Activated naive CD4-positive, alpha-beta T cell treated with anti-CD3 and anti-CD28 coated beads, Interleukin-2, amount 10 ng/mL, durations not matched to agents 7 days and 5 days (primary cell): Measurements from ENCODE around the gene OR10T2.
"Not testable (repeated sequence)": the region's sequence is repeated elsewhere in the genome, so short reads cannot be mapped to it uniquely, and the experiment has no call there.

Experiments used
- CTCF ChIA-PET: fragments of 350-600 bp; sonication (Branson Sonifier 250); formaldehyde crosslinking; loops from one replicate; lab custom pipeline; 2021; ENCODE audit warnings: antibody characterized with exemption; lab: Charles Lee
- DNase-seq: peaks from one replicate; pipeline ENCODE4 v3.0.0-alpha.2; 2020
- H3K27ac Mint-ChIP-seq: one replicate; pipeline ENCODE4 v1.8.0; 2021; ENCODE audit warnings: mild to moderate bottlenecking, moderate library complexity, mixed read lengths
- H3K27me3 Mint-ChIP-seq: one replicate; pipeline ENCODE4 v1.8.0; 2021; ENCODE audit warnings: mild to moderate bottlenecking, mixed read lengths
- H3K36me3 Mint-ChIP-seq: one replicate; pipeline ENCODE4 v1.8.0; 2021; ENCODE audit warnings: mixed read lengths
- H3K4me1 Mint-ChIP-seq: one replicate; pipeline ENCODE4 v1.8.0; 2021; ENCODE audit warnings: mixed read lengths
- H3K4me3 Mint-ChIP-seq: one replicate; pipeline ENCODE4 v1.8.0; 2021; ENCODE audit warnings: mild to moderate bottlenecking, moderate library complexity, mixed read lengths
- H3K9me3 Mint-ChIP-seq: one replicate; pipeline ENCODE4 v1.8.0; 2021; ENCODE audit warnings: mixed read lengths

The OR10T2 gene

DNA sequence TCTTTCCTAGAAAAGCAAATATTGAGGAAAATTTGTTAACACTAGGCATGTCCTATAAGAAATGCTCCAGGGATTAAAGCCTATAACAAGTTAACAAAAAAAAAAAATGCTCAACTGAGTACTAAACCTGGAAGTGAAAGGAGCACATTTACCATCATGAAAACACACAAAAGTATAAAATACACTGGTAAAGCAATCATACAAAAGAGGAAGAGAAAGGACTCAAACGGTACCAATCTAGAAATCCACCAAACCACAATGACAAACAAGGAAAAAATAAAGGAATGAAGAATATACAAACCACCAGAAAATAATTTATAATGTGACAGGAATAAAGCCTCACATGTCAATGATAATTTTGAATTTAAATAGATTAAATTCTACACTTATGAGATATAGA is 24.4 kb downstream of the OR10T2 start:
- no peak overlapping the region for H3K4me3 Mint-ChIP-seq
- H3K36me3 Mint-ChIP-seq = no peaks in the 10 kb centered on the region
- CTCF ChIA-PET = no interaction called here
- peaks cover 7% of the 10 kb centered on the region for H3K9me3 Mint-ChIP-seq
- H3K27ac Mint-ChIP-seq = no peak overlapping the region
- DNase-seq = no peak
- H3K4me1 Mint-ChIP-seq = no peaks in the 10 kb centered on the region
- H3K27me3 Mint-ChIP-seq = no peaks in the 10 kb centered on the region

- H3K4me3 Mint-ChIP-seq, H3K27ac Mint-ChIP-seq, H3K27me3 Mint-ChIP-seq, H3K9me3 Mint-ChIP-seq, CTCF ChIA-PET, DNase-seq, H3K36me3 Mint-ChIP-seq, H3K4me1 Mint-ChIP-seq: not testable (repeated sequence)
These were observed 25.2 kb downstream of the OR10T2 start for GRCh38 chr1:158374101-158374500.

GRCh38 chr1:158371188-158371953 is 27.9 kb downstream of the OR10T2 start:
- Mint-ChIP-seq H3K4me3 (no peak overlapping the region), H3K27me3 (no peaks in the 10 kb centered on the region), H3K36me3 (no peaks in the 10 kb centered on the region), H3K9me3 (peaks cover 7% of the 10 kb centered on the region), H3K4me1 (no peaks in the 10 kb centered on the region), H3K27ac (no peak overlapping the region)
- CTCF ChIA-PET = no interaction called here
- no peak for DNase-seq

GRCh38 chr1:158366783-158367182 is 32.5 kb downstream of the OR10T2 start:
- Mint-ChIP-seq H3K27ac (no peak overlapping the region), H3K4me3 (no peak overlapping the region), H3K9me3 (peaks cover 3% of the 10 kb centered on the region), H3K4me1 (no peaks in the 10 kb centered on the region), H3K27me3 (no peaks in the 10 kb centered on the region), H3K36me3 (no peaks in the 10 kb centered on the region)
- DNase-seq = no peak
- CTCF ChIA-PET = no interaction called here

- H3K4me1 Mint-ChIP-seq = no peaks in the 10 kb centered on the region
- H3K4me3 Mint-ChIP-seq = no peak overlapping the region
- no peak overlapping the region for H3K27ac Mint-ChIP-seq
- CTCF ChIA-PET = no interaction called here
- H3K9me3 Mint-ChIP-seq = no peaks in the 10 kb centered on the region
- DNase-seq = no peak
- H3K36me3 Mint-ChIP-seq = no peaks in the 10 kb centered on the region
- no peaks in the 10 kb centered on the region for H3K27me3 Mint-ChIP-seq
These were observed 36.3 kb downstream of the OR10T2 start for GRCh38 chr1:158362941-158363340.

DNA sequence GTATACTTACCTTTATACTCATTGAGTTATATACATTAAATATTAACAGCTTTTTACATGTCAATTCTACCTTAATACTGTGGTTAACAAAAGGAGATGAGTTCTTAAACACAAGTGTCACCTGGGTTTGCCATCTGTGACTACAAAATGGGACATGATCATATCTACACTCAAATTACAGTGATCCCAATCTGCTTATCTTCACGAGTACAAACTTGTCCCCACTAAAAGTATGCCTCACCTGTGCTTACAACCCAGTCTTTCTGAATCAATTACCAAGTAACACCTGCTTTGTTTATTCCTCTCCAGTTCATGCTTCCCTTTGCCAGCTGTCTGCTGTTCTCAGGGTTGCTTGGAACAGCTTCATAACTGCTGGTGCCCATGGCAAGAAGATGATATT is 36.8 kb downstream of the OR10T2 start:
- Mint-ChIP-seq H3K4me1 (no peaks in the 10 kb centered on the region), H3K4me3 (no peak overlapping the region), H3K27me3 (no peaks in the 10 kb centered on the region), H3K9me3 (no peaks in the 10 kb centered on the region), H3K27ac (no peak overlapping the region), H3K36me3 (no peaks in the 10 kb centered on the region)
- CTCF ChIA-PET = no interaction called here
- DNase-seq = no peak

DNA sequence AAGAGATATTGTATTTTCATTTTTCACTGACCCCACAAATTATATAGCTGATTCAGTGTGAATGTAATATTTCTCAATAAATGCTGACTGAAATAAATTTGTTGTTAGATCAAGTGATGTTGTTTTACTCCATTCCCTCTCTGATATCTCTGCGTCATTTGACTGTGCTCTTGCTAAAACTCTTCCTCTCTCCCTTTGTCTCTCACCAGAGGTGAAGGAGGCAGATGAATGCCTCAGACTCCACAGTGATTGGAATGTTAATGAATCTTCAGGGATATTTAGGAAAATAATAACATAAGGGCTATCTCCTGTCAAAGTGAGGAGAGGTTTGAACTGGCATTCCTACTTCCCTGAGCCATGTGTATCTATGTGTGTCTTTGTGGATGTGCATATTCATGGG is 41.8 kb downstream of the OR10T2 start:
- H3K4me3 Mint-ChIP-seq = no peak overlapping the region
- DNase-seq = no peak
- CTCF ChIA-PET = no interaction called here
- H3K36me3 Mint-ChIP-seq = no peaks in the 10 kb centered on the region
- no peak overlapping the region for H3K27ac Mint-ChIP-seq
- no peaks in the 10 kb centered on the region for H3K9me3 Mint-ChIP-seq
- H3K27me3 Mint-ChIP-seq = peaks cover 17% of the 10 kb centered on the region
- H3K4me1 Mint-ChIP-seq = no peaks in the 10 kb centered on the region

DNA sequence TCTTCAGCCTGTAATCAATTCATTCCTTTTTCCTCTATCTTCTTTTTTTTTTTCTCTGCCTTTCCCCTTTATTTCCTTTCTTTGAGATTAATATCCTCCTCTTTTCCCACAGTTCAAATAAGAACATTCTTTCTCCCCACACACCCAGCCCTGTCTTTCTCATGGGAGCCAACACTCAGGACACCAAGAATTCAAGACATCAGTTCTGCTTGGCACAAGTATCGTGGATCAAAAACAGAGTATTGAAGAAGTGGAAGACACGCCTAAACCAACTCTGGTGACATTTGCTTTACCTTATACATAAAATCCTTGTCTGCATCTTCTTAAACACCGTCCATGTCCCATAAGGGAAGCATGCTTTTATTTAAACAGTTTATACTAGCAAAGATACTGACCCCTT is 42.6 kb downstream of the OR10T2 start:
- Mint-ChIP-seq H3K4me3 (no peak overlapping the region), H3K27me3 (peaks cover 17% of the 10 kb centered on the region), H3K36me3 (no peaks in the 10 kb centered on the region), H3K27ac (no peak overlapping the region), H3K4me1 (no peaks in the 10 kb centered on the region), H3K9me3 (no peaks in the 10 kb centered on the region)
- no peak for DNase-seq
- CTCF ChIA-PET = no interaction called here

- CTCF ChIA-PET = no interaction called here
- Mint-ChIP-seq H3K9me3 (no peaks in the 10 kb centered on the region), H3K27ac (no peak overlapping the region), H3K4me1 (no peaks in the 10 kb centered on the region), H3K4me3 (no peak overlapping the region), H3K27me3 (peaks cover 17% of the 10 kb centered on the region), H3K36me3 (no peaks in the 10 kb centered on the region)
- no peak for DNase-seq
These were observed 43.4 kb downstream of the OR10T2 start for GRCh38 chr1:158355773-158356285.

- no peak overlapping the region for H3K27ac Mint-ChIP-seq
- no peaks in the 10 kb centered on the region for H3K4me1 Mint-ChIP-seq
- no peak for DNase-seq
- CTCF ChIA-PET = no interaction called here
- H3K27me3 Mint-ChIP-seq = peaks cover 17% of the 10 kb centered on the region
- no peaks in the 10 kb centered on the region for H3K36me3 Mint-ChIP-seq
- H3K9me3 Mint-ChIP-seq = no peaks in the 10 kb centered on the region
- H3K4me3 Mint-ChIP-seq = no peak overlapping the region
These were observed 45.0 kb downstream of the OR10T2 start for GRCh38 chr1:158354255-158354654.

DNA sequence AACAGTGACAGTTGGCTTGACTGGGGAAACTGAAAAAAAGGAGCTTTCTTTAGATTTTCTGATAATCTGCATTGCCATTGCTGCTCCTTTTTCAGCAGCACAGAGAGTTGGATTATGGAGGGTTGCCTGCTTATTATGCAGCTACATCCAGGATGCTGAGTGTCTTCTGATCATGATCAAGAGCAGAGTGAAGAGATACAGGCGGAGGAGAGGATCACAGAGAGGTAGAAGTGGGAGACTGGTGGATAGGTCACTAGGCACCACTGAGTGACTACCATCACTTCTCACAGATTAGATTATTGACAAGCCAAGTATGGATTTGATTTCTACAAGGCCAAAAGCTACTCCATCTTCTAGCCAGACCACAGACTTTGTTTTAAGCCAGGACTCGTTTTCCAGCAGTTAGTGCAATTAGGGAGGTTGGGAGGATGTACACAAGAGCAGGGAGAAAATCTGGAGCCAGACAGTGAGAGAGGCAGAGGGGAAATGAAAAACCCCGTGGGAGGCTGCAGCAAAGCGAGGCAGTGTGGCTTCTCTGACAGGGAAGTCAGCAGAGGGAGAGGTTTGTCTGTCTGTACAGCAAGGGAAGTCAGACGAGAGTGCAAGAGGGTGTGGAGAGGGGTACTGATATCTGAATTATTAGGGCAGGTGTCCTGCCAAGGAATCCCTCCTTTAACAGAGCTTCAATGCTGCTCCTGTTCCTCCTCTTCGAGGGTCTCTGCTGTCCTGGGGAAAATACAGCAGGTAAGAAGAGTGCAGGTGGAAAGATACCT is 45.8 kb downstream of the OR10T2 start, which contains the start of gene CD1E:
Gene CD1E, plus strand, starts transcription at position 592 of the 773 bp plus-strand sequence. Its CDS starts 95 bp downstream, at position 687.
- CTCF ChIA-PET = no interaction called here
- peaks cover 17% of the 10 kb centered on the region for H3K27me3 Mint-ChIP-seq
- no peak within 1 kb of the TSS for H3K4me3 Mint-ChIP-seq
- H3K9me3 Mint-ChIP-seq = no peaks in the 10 kb centered on the region
- no peaks in the 10 kb centered on the region for H3K4me1 Mint-ChIP-seq
- H3K36me3 Mint-ChIP-seq = no peaks in the 10 kb centered on the region
- DNase-seq = no peak
- no peak within 1 kb of the TSS for H3K27ac Mint-ChIP-seq

- H3K9me3 Mint-ChIP-seq = not testable (repeated sequence)
These were observed 50.3 kb downstream of the OR10T2 start for GRCh38 chr1:158348946-158349345.

More at GRCh38 chr1:158348946-158349345, 50.3 kb downstream of the OR10T2 start:
- CTCF ChIA-PET, H3K4me3 Mint-ChIP-seq, H3K36me3 Mint-ChIP-seq, DNase-seq, H3K4me1 Mint-ChIP-seq, H3K27me3 Mint-ChIP-seq, H3K27ac Mint-ChIP-seq: not testable (repeated sequence)
